CD4-positive, alpha-beta T cell treated with Interleukin-17A for 1 hour (primary cell): ENCODE results near the gene STX12.
"Not testable (repeated sequence)": the region's sequence is repeated elsewhere in the genome, so short reads cannot be mapped to it uniquely, and the experiment has no call there.

ENCODE experiments used
- DNase-seq: peaks from one replicate; pipeline ENCODE4 v3.0.0-alpha.2; 2020

Gene STX12

DNA sequence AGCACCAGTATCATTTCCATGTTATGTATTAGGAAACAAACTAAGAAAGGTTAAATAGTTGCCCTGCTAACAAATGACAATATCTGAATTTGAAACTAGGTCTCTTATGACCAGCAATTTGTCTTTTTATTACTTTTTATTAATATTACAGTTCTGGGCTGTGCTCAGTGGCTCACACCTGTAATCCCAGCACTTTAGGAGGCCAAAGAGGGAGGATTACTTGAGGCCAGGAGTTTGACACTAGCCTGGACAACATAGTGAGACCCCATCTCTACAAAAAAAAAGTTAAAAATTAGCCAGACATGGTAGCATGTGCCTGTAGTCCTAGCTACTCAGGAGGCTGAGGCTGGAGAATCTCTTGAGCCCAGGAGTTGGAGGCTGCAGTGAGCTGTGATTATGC, 3.3 kb downstream of the STX12 start:
- DNase-seq = not testable (repeated sequence)

DNA sequence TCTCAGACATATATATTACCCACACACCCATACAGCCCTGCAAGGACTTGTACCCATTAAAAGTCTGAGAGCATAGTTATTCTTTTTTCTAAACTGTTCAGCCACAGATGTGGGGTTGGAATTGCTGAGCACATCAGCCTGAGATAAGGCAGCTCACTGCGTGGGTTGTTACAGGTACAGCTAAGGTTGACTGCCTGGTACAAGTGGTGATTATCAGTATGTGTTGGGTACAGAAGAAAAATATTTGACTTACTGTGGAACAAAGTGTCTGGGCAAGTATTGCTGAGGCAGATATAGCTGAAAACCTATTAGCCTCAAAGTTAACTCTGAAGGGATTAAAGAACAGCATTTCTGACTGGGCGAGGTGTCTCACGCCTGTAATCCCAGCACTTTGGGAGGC, 5.0 kb downstream of the STX12 start:
- DNase-seq = no peak

DNA sequence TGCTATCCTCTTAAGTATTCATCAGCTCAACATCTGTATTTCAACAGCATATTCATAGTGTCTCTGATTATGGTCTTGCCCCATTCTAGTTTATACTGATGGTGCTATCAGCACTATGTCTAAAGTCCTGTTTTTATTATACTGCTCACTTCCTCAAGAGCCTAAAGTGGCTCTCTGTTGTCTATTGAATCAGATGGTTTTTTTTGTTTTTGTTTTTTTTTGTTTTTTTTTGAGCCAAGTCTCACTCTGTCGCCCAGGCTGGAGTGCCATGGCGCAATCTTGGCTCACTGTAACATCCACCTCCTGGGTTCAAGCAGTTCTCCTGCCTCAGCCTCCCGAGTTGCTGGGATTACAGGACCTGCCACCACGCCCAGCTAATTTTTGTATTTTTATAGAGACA, 6.1 kb downstream of the STX12 start:
- DNase-seq = no peak

DNA sequence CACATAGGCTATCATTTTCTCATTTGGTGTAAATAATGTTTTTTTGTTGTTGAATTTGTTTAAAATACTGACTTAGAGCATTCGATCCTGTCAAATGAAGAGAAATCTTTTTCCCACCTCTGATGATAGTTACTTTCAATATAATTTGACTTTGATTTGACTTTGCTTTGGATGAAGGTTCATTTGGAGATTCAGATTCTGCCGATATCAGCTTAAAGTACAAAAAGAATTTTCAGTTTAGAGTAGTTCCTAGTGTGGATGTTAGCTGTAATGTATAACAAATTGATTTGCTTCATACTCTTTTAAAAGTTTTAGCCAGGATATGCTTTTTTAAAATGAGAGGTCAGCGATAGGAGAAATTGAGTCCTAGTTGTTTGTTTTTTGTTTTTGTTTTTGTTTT, 9.9 kb downstream of the STX12 start:
- DNase-seq = no peak

DNA sequence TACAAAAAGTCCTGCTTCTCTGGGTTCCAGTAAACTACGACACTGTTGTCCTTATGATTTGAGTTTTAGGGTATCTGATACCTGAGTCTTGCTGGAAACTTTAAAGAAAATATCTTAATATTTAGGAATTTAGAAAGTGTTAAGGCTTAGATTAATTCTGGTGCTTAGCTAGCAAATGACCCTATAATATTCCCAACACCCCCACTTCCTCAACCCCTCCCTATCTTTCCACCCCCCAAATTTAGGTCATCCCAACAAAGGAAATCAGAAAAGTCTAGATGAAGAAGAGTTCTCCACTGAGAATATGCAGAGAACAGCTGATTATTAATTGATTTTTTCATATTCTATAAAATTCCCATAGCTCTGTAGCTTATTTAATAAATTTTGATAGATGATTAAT, 11.7 kb downstream of the STX12 start:
- DNase-seq = no peak

DNA sequence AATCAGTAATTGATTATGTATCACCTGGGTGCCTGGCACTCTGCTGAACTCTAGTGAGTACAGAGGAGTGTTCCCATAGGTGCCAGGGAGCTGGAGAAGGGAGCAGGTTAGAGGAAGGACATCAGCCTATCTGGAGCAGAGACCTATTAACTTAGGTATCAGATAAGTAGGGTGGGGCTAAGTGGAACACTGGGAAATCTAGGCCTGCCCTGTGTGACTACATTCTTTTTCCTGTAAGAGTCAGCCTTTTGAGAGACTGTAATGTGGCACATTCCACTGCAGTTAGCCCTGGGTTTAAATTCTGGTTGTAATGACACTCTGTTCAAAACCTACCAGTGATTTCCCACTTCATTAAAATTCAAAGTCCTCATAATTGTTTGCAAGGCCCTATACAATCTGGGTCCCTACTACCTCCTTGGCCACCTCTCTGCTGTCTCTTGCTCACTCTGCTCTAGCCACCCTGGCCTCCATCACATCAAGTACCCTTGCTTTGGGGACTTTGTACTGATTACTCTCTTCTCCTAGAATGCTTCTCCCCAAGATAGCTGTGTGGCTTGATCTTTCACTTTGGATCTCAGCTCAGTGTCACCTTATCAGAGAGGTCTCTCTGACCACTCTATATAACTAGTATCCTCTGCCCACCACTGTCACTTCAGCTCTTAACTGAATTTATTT, 12.9 kb downstream of the STX12 start:
- no peak for DNase-seq

DNA sequence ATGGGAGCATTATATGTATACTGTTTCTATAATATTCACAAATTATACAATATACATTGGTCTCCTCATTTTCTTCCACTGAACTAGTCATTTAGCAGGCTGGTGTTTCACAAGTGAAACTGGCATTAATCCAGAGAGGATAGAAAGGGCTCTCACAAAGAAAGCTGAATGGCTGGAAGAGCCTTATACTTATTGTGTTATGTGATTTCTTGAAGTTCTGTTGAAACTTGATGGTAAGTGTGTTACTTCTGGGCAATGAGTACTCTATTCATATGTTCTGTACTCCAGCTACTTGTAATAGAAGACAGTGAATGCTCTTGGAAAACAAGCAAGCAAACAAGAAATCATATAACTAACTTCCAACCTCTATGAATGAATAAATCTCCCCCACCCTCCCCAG, 14.9 kb downstream of the STX12 start:
- no peak for DNase-seq

DNA sequence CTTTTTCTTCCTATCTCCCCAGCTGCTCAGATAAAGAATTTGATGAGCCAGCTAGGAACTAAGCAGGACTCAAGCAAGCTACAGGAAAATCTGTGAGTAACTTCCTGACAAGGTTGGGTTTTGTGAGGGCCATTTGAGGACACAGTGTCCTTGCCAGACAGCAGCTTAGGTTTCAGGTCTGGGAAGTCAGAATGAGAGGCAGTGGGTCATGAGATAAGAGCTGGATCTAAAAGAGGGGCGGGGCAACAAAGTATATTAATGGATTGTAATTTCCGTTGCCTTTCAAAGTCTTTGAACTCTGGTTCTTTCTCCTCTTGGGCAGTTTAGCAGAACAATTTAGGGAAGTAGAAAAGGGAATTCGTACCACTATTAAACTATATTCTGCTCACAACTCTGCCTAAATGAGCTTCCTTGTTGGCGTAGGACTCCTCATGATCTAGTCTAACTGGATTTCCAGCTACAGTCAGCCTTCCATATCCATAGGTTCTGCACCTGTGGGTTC, 16.6 kb downstream of the STX12 start:
- no peak for DNase-seq

DNA sequence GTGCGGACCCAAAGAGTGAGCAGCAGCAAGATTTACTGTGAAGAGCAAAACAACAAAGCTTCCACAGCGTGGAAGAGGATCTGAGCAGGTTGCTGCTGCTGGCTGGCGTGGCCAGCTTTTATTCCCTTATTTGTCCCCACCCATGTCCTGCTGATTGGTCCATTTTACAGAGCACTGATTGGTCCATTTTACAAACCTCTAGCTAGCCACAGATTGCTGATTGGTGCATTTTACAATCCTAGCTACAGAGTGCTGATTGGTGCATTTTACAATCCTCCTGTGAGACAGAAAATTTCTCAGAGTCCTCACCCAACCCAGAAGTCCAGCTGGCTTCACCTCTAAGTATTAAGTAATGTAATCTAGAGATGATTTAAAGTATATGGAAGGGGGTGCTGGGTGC, 17.3 kb downstream of the STX12 start:
- DNase-seq = not testable (repeated sequence)

DNA sequence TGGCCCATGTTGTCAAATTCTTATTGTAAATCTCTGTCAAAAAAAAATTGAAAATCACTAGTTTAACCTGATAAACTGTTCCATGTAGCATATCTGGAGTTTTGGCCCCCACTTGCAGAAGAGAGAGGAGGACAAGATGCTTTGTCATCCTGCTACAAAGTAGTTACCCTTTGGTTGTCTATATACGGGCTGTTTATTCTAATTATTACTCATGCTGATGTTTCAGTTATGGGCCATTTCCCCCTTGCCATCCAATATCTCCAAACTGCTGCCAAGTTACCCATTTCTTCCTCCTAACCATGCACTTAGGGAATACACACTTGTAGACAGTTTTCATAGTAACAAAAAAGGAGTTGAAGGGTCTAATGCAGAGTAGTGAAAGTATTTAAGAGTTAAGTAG, 22.6 kb downstream of the STX12 start:
- DNase-seq = no peak

DNA sequence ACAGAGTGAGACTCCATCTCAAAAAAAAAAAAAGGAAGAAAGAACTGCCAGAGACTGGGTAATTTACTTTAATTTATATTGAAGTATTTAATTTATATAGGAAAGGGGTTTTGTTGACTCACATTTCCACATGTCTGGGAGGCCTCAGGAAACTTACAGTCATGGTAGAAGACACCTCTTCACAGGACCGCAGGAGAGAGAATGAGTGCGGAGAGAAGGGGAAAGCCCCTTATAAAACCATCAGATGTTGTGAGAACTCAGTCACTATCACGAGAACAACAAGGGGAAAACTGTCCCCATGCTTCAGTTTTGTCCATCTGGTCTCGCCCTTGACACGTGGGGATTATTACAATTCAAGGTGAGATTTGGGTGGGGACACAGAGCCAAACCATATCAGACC, 31.8 kb downstream of the STX12 start:
- no peak for DNase-seq

DNA sequence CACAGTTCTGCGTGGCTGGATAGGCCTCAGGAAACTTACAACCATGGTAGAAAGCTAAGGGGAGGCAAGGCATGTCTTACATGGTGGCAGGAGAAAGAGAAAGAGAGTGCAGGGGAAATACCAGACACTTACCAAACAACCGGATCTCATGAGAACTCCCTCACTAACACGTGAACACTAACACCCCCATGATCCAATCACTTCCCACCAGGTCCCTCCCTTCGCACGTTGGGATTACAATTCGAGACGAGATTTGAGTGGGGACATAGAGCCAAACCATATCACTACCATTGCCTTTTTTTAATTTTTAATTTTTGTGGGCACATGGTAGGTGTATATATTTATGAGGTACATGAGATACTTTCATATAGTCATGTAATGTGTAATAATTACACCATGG, 33.7 kb downstream of the STX12 start:
- DNase-seq = no peak

DNA sequence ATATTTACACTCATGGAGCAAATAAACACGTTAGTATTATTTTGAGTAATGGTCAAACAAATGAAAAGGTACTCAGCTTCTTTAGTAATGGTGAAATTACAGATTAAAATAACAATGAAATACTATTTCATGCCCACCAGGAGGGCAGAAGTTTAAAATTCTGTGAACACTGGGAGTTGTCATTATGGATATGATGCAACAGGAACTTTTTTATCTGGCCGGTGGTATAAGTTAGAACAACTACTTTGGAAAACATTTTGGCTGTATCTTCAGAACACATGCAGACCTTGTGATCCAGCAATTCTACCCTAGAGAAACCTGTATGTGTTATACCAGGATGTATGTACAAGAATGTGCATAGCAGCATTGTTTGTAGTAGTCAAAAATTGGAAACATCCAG, 34.4 kb downstream of the STX12 start:
- DNase-seq = no peak

DNA sequence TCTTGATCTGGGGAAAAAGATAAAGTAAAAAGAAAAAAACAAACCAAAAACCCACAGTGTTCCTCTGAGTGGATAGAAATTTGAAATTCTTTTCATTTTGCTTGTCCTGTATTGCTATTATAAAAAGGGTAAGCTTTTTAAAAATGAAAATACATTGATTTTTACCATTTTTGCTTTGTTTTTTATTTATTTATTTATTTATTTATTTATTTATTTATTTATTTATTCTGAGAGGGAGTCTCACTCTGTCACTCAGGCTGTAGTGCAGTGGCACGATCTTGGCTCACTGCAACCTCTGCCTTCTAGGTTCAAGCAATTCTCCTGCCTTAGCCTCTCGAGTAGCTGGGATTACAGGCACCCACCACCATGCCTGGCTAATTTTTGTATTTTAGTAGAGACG, 35.1 kb downstream of the STX12 start:
- not testable (repeated sequence) for DNase-seq

DNA sequence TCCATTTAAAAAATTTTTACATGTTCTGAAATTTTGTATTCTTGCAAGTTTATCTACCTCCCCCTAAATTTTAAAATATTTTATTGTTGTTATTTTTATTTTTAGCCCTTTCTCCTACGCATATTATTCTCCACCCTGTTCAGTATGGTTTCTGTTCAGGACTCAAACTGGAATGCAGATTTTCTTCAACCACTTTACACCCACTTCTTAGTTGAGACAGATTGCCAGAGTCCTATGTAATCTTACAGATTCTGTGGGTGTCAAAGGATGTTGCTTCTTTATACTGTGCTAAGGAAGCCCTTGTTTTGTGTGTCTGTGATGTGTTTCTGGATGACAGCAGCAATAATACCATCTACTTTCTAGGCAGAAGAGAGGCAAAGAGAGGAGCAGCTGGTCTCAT, 36.9 kb downstream of the STX12 start:
- no peak for DNase-seq

DNA sequence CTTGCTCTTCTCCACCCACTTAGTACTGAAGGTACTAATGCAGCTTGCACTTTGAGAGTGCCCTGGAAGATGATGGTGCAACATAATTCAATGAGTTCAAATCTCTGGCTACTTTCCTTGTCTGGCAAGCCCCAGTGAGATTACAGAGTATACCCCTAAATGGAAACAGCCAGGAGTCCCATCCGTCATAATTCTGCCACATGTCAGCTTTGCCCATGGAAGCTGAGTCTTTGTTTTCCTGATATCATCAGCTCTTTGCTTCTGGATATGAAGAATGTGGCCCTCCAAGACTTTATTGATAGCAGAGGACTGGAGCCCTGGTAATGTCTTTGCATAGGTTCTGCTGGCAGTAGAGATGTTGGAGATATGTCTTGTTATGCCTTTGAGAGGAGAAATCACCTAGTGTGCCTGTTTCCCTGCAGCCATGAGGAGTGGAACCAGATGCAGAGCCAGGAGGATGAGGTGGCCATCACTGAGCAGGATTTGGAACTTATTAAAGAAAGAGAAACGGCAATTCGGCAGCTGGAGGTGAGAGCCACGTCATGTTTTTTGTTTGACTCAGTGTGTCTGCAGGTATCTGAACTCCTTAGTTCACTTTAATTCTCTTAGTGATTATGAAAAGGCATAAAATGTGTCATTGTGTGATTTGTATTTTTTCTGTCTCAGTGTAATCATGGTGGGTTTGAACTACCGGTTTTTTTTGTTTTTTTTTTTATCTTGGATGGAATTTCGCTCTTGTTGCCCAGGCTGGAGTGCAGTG, 38.9 kb downstream of the STX12 start:
- no peak for DNase-seq

DNA sequence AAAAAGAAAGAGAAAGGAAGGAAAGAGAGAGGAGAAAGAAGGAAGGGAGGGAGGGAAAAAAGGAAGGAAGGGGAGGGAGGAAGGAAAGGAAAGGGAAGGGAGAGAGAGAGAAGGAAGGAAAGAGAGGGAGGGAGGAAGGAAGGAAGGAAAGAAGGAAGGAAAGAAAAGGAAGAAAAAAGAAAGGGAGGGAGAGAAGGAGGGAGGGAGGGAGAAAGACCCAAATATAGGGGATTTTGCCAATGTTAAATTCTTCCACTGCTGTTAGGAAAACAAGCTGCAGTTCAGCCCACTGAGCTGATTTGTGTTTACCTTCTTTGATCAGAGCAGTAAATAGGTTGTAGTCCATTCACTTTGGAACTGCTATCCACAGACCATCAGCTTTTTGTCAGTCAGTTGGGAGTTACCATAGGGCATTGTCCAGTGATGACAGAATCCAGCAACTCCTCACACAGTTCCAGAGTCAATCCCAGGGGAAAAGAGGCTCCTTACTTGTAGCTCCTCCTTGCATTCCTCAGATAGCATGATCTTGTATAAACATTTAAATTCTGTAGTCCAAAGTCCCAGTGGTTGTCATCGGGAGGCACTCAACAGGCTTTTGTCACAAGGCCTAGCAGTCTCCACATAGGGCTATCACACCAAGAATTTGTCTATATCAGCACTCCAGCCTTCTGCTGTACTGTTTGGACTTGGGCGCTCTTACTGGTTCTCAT, 44.1 kb downstream of the STX12 start:
- DNase-seq = no peak

DNA sequence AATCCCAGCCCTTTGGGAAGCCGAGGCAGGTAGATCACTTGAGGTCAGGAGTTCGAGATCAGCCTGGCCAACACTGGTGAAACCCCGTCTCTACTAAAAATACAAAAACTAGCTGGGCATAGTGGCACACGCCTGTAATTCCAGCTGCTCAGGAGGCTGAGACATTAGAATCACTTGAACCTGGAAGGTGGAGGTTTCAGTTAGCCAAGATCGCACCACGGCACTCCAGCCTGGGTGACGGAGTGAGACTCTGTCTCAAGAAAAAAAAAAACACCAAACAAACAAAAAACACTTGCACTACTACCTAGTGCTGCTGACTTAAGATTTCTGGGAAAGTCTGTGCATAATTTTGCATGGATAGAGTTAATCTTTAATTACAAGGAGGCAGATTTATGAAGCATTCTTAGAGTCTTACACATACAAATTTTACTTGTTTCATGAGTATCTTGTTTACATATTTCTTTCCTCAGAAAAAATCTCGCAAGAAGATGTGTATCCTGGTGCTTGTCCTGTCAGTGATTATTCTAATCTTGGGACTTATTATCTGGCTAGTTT, 48.8 kb downstream of the STX12 start:
- DNase-seq = no peak

DNA sequence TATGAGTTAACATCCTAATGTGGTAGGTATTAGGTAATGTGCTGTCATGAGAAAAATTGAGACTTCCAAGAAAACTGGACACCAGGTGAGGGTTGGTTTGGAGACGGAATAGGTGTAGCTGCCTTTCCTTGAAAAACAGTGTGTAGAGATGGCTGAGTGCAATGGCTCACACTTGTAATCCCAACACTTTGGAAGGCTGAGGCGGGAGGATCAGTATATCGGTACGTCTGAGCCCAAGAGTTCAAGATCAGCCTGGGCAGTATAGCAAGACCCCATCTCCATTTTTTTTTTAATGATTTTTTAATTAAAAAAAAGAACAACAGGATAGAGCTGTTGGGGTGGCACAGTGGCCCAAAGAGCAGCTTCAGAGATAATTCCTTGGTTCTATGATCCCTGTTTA, 50.8 kb downstream of the STX12 start:
- no peak for DNase-seq

DNA sequence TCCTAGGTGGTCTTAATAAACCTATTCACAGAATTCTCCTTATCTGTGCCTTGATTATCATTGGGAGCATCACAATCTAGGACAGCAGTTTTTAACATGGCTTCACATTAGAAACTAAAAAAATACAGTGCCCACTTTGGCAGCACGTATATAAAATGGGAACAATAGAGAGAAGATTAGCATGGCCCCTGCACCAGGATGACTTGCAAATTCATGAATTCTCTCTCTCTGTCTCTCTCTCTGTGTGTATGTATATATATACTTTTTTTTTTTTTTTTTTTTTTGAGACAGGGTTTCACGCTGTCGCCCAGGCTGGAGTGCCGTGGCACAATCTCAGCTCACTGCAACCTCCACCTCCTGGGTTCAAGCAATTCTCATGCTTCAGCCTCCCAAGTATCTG, 51.4 kb downstream of the STX12 start:
- no peak for DNase-seq

DNA sequence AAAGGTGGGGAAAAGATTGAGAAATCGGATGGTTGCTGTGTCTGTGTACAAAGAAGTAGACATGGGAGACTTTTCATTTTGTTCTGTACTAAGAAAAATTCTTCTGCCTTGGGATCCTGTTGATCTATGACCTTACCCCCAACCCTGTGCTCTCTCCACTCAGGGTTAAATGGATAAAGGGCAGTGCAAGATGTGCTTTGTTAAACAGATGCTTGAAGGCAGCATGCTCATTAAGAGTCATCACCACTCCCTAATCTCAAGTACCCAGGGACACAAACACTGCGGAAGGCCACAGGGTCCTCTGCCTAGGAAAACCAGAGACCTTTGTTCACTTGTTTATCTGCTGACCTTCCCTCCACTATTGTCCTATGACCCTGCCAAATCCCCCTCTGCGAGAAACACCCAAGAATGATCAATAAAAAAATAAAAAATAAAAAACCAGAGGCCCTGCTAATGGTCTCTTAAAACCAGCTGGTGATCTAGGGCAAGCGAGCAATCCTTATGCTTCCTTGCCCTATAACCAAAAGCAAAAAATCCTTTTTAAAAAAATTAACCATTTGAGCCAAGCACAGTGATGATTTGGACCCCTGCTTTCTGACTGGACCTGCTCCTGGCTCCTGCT, 56.4 kb downstream of the STX12 start:
- not testable (repeated sequence) for DNase-seq

DNA sequence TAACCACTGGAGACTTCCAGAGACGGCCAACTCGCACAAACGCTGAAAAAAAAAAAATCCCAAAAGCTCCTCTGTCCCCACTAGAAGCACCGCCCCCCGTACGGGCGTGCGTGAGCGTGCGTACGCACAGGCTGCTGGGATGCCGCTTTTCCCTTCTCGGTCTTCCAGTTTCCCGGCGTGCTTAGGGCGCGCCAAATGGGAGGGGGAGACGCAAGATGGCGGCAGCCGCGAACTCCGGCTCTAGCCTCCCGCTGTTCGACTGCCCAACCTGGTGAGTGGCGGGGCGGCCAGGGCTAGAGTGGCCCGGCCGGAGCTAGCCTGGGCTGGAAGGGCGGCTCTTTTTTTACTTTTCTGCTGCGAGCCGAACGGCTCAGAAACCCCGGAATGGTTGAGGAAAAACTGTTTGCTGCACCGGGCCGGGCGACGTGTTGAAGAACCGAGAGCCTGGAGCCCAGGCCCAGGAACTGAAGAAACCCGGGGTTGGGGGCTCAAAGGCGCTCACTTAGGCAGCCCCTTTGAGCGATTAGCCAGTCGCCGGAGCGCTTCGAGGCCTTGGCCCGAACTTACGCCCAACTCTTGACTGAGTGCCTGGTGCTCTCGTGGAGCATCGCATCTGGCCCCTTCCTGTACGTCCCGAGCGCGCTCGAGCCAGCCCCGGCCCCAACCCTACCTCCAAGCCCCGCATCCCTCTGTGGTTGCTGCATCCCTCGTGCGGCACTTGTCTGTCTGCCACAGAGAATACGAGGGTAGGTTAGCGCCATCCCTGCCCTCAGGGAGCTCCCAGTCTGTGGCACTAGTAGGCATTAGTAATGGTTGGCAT, 57.8 kb downstream of the STX12 start, which contains the start of gene PPP1R8:
PPP1R8 (plus strand) TSS at position 162 of the 820 bp plus-strand sequence; CDS start at position 216, 54 bp downstream.
- peak; percentile 89 for DNase-seq
